ENCODE measurements around the gene CNTNAP4.

CNTNAP4 gene

DNA sequence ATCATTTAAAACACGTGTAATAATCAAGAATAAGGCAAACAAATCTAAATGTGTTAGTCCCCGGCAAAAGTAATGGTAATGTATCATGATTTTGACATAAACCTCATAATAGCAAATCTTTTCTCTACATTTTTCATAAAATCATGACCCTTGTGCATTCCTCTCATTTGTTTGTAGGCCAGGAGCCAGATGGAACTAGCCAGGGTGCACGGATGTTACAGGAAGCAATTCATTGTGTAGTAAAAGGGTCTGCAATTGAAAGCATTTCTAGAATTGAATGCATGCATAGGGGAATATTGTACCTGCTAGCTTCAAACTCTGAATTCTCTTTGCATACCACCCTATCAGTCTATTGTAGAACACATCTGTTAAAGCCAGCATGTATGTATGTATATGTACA, 66.6 kb downstream of the CNTNAP4 start:
- H3K27me3 ChIP-seq (ENCODE audit: insufficient read depth, low read depth), result no peaks in the 10 kb centered on the region
- no peak overlapping the region for H3K27ac ChIP-seq
- H3K4me2 ChIP-seq, result no peak overlapping the region
- TF ChIP-seq, protein P1, sequence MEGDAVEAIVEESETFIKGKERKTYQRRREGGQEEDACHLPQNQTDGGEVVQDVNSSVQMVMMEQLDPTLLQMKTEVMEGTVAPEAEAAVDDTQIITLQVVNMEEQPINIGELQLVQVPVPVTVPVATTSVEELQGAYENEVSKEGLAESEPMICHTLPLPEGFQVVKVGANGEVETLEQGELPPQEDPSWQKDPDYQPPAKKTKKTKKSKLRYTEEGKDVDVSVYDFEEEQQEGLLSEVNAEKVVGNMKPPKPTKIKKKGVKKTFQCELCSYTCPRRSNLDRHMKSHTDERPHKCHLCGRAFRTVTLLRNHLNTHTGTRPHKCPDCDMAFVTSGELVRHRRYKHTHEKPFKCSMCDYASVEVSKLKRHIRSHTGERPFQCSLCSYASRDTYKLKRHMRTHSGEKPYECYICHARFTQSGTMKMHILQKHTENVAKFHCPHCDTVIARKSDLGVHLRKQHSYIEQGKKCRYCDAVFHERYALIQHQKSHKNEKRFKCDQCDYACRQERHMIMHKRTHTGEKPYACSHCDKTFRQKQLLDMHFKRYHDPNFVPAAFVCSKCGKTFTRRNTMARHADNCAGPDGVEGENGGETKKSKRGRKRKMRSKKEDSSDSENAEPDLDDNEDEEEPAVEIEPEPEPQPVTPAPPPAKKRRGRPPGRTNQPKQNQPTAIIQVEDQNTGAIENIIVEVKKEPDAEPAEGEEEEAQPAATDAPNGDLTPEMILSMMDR (conservative IDR thresholded peaks at IDR 0.05; ENCODE audit: low read depth, low read length), result no peak
- H3K4me3 ChIP-seq (IDR thresholded peaks at IDR 0.05; ENCODE audit: insufficient read depth, low read depth, low read length), result no peak overlapping the region
- no peaks in the 10 kb centered on the region for H3K4me1 ChIP-seq (ENCODE audit: low read depth, poor library complexity, severe bottlenecking)
- no peak overlapping the region for H2AFZ ChIP-seq (ENCODE audit: low read depth)
- no peaks in the 10 kb centered on the region for H3K79me2 ChIP-seq (ENCODE audit: insufficient read depth, low read depth)
- H3K9ac ChIP-seq, result no peak overlapping the region
- H3K36me3 ChIP-seq (ENCODE audit: insufficient read depth), result no peaks in the 10 kb centered on the region
- no peaks in the 10 kb centered on the region for H4K20me1 ChIP-seq (ENCODE audit: insufficient read depth)

DNA sequence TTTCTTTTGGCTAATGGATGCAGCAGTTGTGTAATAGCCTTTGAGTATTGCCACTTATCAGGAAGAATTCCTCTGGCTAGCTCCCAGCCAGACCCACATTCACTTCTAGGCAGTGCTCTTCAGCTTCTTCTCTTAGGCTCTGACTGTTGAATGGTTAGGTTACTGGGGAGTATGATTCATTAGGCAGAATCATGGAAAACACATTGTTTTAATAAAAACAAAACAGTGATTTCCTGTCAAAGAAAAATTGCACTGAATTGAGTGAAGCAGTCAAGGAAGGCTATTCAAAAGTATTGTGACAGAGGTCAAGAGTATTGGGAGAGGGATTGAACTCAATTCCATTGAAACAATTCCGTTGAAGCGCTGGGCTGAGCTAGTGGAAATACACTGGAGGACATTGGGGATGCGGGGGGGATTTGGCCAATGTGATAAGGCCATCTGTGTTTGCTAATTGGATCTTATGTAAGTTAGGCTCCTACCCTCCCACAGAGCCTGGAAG, 68.0 kb downstream of the CNTNAP4 start:
- H3K27ac ChIP-seq, result no peak overlapping the region
- no peaks in the 10 kb centered on the region for H3K36me3 ChIP-seq (ENCODE audit: insufficient read depth)
- no peak overlapping the region for H3K4me2 ChIP-seq
- H3K4me1 ChIP-seq (ENCODE audit: low read depth, poor library complexity, severe bottlenecking), result no peaks in the 10 kb centered on the region
- TF ChIP-seq, protein P1 (conservative IDR thresholded peaks at IDR 0.05; ENCODE audit: low read depth, low read length), result no peak
- no peak overlapping the region for H2AFZ ChIP-seq (ENCODE audit: low read depth)
- H3K79me2 ChIP-seq (ENCODE audit: insufficient read depth, low read depth), result no peaks in the 10 kb centered on the region
- no peaks in the 10 kb centered on the region for H3K27me3 ChIP-seq (ENCODE audit: insufficient read depth, low read depth)
- no peaks in the 10 kb centered on the region for H4K20me1 ChIP-seq (ENCODE audit: insufficient read depth)
- no peak overlapping the region for H3K4me3 ChIP-seq (IDR thresholded peaks at IDR 0.05; ENCODE audit: insufficient read depth, low read depth, low read length)
- H3K9ac ChIP-seq, result no peak overlapping the region

DNA sequence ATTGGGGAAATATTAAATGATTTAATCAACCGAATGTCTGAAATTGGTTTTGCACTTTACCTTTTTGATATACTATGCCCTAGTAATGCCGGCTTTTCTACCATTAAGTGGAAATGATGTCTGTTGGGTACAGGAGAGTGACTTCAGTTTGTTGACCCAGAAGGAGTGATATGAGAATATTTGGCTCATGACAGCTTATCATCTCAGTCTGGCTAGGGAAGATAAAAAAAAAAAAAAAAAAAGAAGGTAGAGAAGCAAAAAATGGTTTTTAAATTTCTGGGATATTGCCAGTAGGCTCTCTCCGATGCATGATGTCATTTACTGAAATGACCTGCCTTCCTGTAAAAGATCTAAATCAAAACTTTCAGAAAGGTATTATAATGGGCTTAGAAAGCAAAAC, 69.0 kb downstream of the CNTNAP4 start:
- Histone ChIP-seq H2AFZ (ENCODE audit: low read depth) (no peak overlapping the region), H3K27ac (no peak overlapping the region), H3K4me1 (ENCODE audit: low read depth, poor library complexity, severe bottlenecking) (no peaks in the 10 kb centered on the region), H3K9ac (no peak overlapping the region), H3K36me3 (ENCODE audit: insufficient read depth) (no peaks in the 10 kb centered on the region), H3K79me2 (ENCODE audit: insufficient read depth, low read depth) (no peaks in the 10 kb centered on the region), H3K4me3 (IDR thresholded peaks at IDR 0.05; ENCODE audit: insufficient read depth, low read depth, low read length) (no peak overlapping the region), H3K27me3 (ENCODE audit: insufficient read depth, low read depth) (no peaks in the 10 kb centered on the region), H4K20me1 (ENCODE audit: insufficient read depth) (no peaks in the 10 kb centered on the region), H3K4me2 (no peak overlapping the region)
- TF ChIP-seq, protein P1 (conservative IDR thresholded peaks at IDR 0.05; ENCODE audit: low read depth, low read length), result no peak

DNA sequence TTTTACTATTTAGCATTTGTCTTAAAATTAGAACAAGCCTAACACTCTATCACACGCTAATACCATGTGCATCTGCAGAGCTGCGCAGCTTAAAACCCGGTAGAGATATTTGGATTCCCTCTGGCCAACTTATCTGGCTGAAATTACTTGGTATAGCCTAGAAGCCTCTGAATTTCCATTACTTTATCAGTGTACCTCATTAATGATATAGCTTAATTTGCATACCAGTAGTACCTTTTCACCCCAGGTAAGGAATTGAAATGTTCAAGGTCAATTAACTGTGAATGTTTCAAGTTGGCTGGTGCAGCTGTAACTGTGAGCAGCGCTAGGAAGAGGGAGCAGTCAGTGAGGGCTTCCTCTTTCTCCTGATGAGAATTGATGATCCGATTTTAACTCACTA, 74.2 kb downstream of the CNTNAP4 start:
- Histone ChIP-seq H3K79me2 (ENCODE audit: insufficient read depth, low read depth) (no peaks in the 10 kb centered on the region), H2AFZ (ENCODE audit: low read depth) (no peak overlapping the region), H3K4me1 (ENCODE audit: low read depth, poor library complexity, severe bottlenecking) (no peaks in the 10 kb centered on the region), H3K4me3 (IDR thresholded peaks at IDR 0.05; ENCODE audit: insufficient read depth, low read depth, low read length) (no peak overlapping the region), H3K36me3 (ENCODE audit: insufficient read depth) (no peaks in the 10 kb centered on the region), H3K9ac (no peak overlapping the region), H4K20me1 (ENCODE audit: insufficient read depth) (no peaks in the 10 kb centered on the region), H3K4me2 (no peak overlapping the region), H3K27me3 (ENCODE audit: insufficient read depth, low read depth) (no peaks in the 10 kb centered on the region), H3K27ac (no peak overlapping the region)
- TF ChIP-seq, protein P1 (conservative IDR thresholded peaks at IDR 0.05; ENCODE audit: low read depth, low read length), result no peak
